Endothelial cell of umbilical vein (primary cell): Measurements from ENCODE around the gene MCM3AP. TPM values are rescaled to one million over a fixed set of nuclear protein-coding genes. Genes with fewer than 3 reads are reported as not detected.

Source experiments
- BruUV-seq: library from RNA; stranded (reverse); fragments of 400-500 nt; replicated peaks from 2 replicates; lab custom pipeline; 2021; lab: Mats Ljungman, UMichigan
- CTCF ChIA-PET: fragments of 300-600, 350-600 bp; sonication (Branson Sonifier 250); formaldehyde crosslinking; loops from one replicate; lab custom pipeline; 2021; ENCODE audit warnings: antibody characterized with exemption, inconsistent platforms; lab: Charles Lee
- POLR2A ChIA-PET: fragments of 300-600, 350-600 bp; sonication (Branson Sonifier 250); formaldehyde crosslinking; loops from one replicate; lab custom pipeline; 2021; ENCODE audit warnings: antibody characterized with exemption, inconsistent platforms; lab: Charles Lee
- DNase-seq: peaks from one replicate; pipeline ENCODE4 v3.0.0-alpha.2; 2011; ENCODE audit warnings: low read depth, low spot score
- FAIRE-seq: peaks from 2 replicates; lab custom pipeline; 2011; peaks lifted over from hg19 to GRCh38; lab: Jason Lieb, UNC
- H2AFZ ChIP-seq: 2 replicates; pipeline ENCODE4 v1.6.0; 2012; ENCODE audit warnings: low read depth, low read length, control low read depth, inconsistent platforms
- H3K27ac ChIP-seq: 2 replicates; pipeline ENCODE4 v1.5.1; 2011; ENCODE audit warnings: low read depth, mild to moderate bottlenecking, control low read depth, low read length, moderate library complexity; ENCODE audit not compliant: insufficient read depth
- H3K27me3 ChIP-seq, 2 experiments: 2 replicates each; pipeline versions ENCODE4 v1.6.0 to v1.6.1; 2011; ENCODE audit warnings: low read length in 2 of 2, mixed read lengths in 1 of 2; ENCODE audit not compliant: control insufficient read depth in 2 of 2, insufficient read depth in 2 of 2
- H3K36me3 ChIP-seq, 2 experiments: 2 replicates in 1 of 2; 3 replicates in 1 of 2; pipeline ENCODE4 v1.5.1; 2011; ENCODE audit warnings: low read length in 2 of 2, mild to moderate bottlenecking in 1 of 2, moderate library complexity in 1 of 2; ENCODE audit not compliant: control insufficient read depth in 2 of 2, insufficient read depth in 2 of 2; ENCODE audit errors: extremely low read depth in 1 of 2
- H3K4me1 ChIP-seq: 3 replicates; pipeline ENCODE4 v1.5.1; 2011; ENCODE audit warnings: mild to moderate bottlenecking, low read length; ENCODE audit not compliant: control insufficient read depth, insufficient read depth; ENCODE audit errors: extremely low read depth
- H3K4me2 ChIP-seq: 2 replicates; pipeline ENCODE4 v1.6.1; 2011; ENCODE audit warnings: low read length, control low read depth, mixed read lengths; ENCODE audit not compliant: insufficient read depth
- H3K4me3 ChIP-seq, 3 experiments: fragments of 200-600 bp in 1 of 3; sonication (generic), shearing (Covaris generic) in 1 of 3; replicated peaks in 1 of 3; 2 replicates each; pipeline ENCODE4 v1.5.1; 2011 to 2016; ENCODE audit warnings: control low read depth in 3 of 3, low read length in 3 of 3, mild to moderate bottlenecking in 2 of 3, inconsistent platforms in 1 of 3, low read depth in 1 of 3, moderate library complexity in 1 of 3; ENCODE audit not compliant: insufficient read depth in 1 of 3
- H3K79me2 ChIP-seq: 2 replicates; pipeline ENCODE4 v1.6.0; 2012; ENCODE audit warnings: low read length, inconsistent platforms; ENCODE audit not compliant: control insufficient read depth, insufficient read depth
- H3K9ac ChIP-seq: replicated peaks from 2 replicates; pipeline ENCODE3; 2011; ENCODE audit warnings: low read length, control low read depth; ENCODE audit not compliant: insufficient read depth; ENCODE audit errors: extremely low read depth
- H3K9me1 ChIP-seq: replicated peaks from 3 replicates; pipeline ENCODE4 v1.6.0; 2011; ENCODE audit warnings: mild to moderate bottlenecking, low read length; ENCODE audit not compliant: control insufficient read depth, insufficient read depth; ENCODE audit errors: extremely low read depth
- H3K9me3 ChIP-seq: replicated peaks from 2 replicates; pipeline ENCODE4 v1.5.1; 2012; ENCODE audit warnings: low read length, inconsistent platforms; ENCODE audit not compliant: control insufficient read depth, insufficient read depth
- H4K20me1 ChIP-seq: replicated peaks from 2 replicates; pipeline ENCODE3; 2011; ENCODE audit warnings: mild to moderate bottlenecking, low read length; ENCODE audit not compliant: control insufficient read depth, insufficient read depth; ENCODE audit errors: extremely low read depth
- CTCF ChIP-seq, 2 donors: IDR thresholded peaks; 1 replicate in 1 of 2; 2 replicates in 1 of 2; pipeline ENCODE4 v1.5.1; 2011; ENCODE audit warnings: low read length in 2 of 2, mild to moderate bottlenecking in 2 of 2, moderate library complexity in 2 of 2, control low read depth in 1 of 2, inconsistent platforms in 1 of 2, low read depth in 1 of 2; ENCODE audit not compliant: insufficient read depth in 1 of 2; ENCODE audit errors: extremely low read depth in 1 of 2
- EZH2 ChIP-seq: IDR thresholded peaks from 2 replicates; pipeline ENCODE4 v1.6.1; 2012; ENCODE audit warnings: borderline replicate concordance, low read depth, mild to moderate bottlenecking, moderate library complexity, low read length, inconsistent platforms; ENCODE audit not compliant: severe bottlenecking
- FOS ChIP-seq: IDR thresholded peaks from 2 replicates; pipeline ENCODE4 v1.6.1; 2011; ENCODE audit warnings: mild to moderate bottlenecking, low read length, moderate library complexity, borderline replicate concordance; ENCODE audit not compliant: insufficient read depth
- GATA2 ChIP-seq: IDR thresholded peaks from 2 replicates; pipeline ENCODE4 v1.7.0; 2011; ENCODE audit warnings: low read depth, mild to moderate bottlenecking, moderate library complexity, mixed read lengths, low read length; ENCODE audit not compliant: insufficient read length, insufficient read depth
- JUN ChIP-seq: IDR thresholded peaks from 2 replicates; pipeline ENCODE4 v1.6.1; 2011; ENCODE audit warnings: borderline replicate concordance, low read depth; ENCODE audit not compliant: insufficient read length, insufficient read depth
- MAX ChIP-seq: IDR thresholded peaks from 2 replicates; pipeline ENCODE4 v1.6.1; 2011; ENCODE audit not compliant: insufficient read depth, insufficient read length
- POLR2A ChIP-seq: IDR thresholded peaks from 2 replicates; pipeline ENCODE4 v1.6.1; 2012; ENCODE audit warnings: low read depth, mild to moderate bottlenecking, control low read depth, low read length
- POLR2AphosphoS5 ChIP-seq: IDR thresholded peaks from 2 replicates; pipeline ENCODE4 v1.6.1; 2012; ENCODE audit warnings: low read depth, mild to moderate bottlenecking, control low read depth, low read length, moderate library complexity; ENCODE audit not compliant: insufficient read depth
- dilution Hi-C: fragments of 300-500 bp; cut with MboI; formaldehyde crosslinking; loops from one replicate; pipeline ENCODE4 v1.15.0; 2019; ENCODE audit warnings: low sequenced_read_pairs; ENCODE audit not compliant: extremely low pct_ligation_motif_present
- intact Hi-C: fragments of 100-400 bp; cut with micrococcal nuclease; formaldehyde crosslinking; loops from one replicate; pipeline ENCODE4 v1.10.0; 2022
- polyA plus RNA-seq, 4 experiments: library from polyadenylated mRNA; depleted of rRNA in 3 of 4; stranded (reverse) in 3 of 4; unstranded in 1 of 4; fragments of >200 nt; gene quantifications; 2 replicates each; pipeline versions ENCODE4 v1.2.1 to v1.2.3, GENCODE V29; 2011 to 2012; ENCODE audit warnings: missing spikeins in 1 of 4
- total RNA-seq: library from RNA; stranded (reverse); gene quantifications from 2 replicates; pipeline ENCODE4 v1.2.3, GENCODE V29; 2021

The MCM3AP gene
- total and polyA plus RNA-seq, 2 donors (not counting 3 experiments of a cell fraction or from before 2014, with no cell fraction given), result 37.9 to 115 TPM

DNA sequence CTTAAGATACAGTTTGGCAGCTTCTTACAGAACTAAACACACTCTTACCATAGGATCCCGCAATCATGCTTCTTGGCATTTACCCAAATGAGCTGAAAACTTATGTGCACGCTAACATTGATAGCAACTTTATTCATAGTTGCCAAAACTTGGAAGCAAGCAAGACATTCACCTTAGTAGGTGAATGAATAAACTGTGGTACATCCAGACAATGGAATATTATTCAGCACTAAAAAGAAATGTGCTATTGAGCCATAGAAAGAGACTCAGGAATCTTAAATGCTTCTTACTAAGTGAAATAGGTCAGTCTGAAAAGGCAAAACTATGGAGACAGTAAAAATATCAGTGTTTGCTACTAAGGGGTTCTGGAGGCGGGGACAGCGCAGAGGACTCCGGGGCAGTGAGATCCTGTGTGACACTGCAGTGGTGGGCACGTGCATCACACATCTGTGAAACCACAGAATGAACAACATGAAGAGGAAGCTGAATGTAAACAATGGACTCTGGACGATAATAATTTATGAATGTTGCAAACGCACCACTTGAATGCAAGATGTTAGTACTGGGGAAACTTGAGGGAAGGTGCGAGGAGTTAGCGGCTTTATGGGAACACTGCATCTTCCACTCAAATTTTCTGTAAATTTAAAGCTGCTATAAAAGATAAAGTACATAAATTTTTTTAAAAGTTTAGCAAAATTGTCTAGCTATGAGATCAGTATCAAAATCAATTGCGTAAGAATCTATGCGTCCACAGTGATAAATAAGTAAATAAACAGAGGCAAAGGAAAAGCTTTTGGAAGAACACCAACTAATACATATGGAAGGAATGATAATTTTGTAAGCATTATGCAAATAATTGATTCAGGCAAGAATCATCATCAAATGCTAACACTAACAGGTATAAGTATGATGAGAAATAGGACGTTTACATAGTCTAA is 85.7 kb downstream of the MCM3AP start:
- no TSS peak for BruUV-seq
- Histone ChIP-seq H4K20me1 (no peaks in the 10 kb centered on the region), H3K79me2 (no peaks in the 10 kb centered on the region), H3K4me1 (peaks cover 6% of the 10 kb centered on the region), H3K27ac (no peak overlapping the region), H3K4me3 (no peak overlapping the region), H3K27me3 (no peaks in the 10 kb centered on the region), H3K4me2 (no peak overlapping the region), H3K9me3 (no peaks in the 10 kb centered on the region), H2AFZ (no peak overlapping the region), H3K36me3 (peaks cover 21 to 23% of the 10 kb centered on the region in 2 experiments), H3K9me1 (no peaks in the 10 kb centered on the region), H3K9ac (no peak overlapping the region)
- TF ChIP-seq POLR2AphosphoS5 (no peak), POLR2A (no peak), CTCF (IDR thresholded peaks at IDR 0.05; ENCODE audit: extremely low read depth in 1 of 2, insufficient read depth in 1 of 2, low read depth in 1 of 2, low read length in 2 of 2) (no peak), JUN (no peak), GATA2 (no peak), MAX (no peak), FOS (no peak), EZH2 (no peak)
- intact Hi-C loops (no loop called here), dilution Hi-C loops (no loop called here)
- ChIA-PET CTCF (interaction anchor here (0.8 to 1.4 kb wide), 2 partner anchors 56 to 57 kb away, joined by 3 read pairs; no protein-coding TSS in a partner anchor), POLR2A (no interaction called here)
- FAIRE-seq (no peak), DNase-seq (no peak)
